H7 (cell line): Measurements from ENCODE around the gene AFF2. TPM values are rescaled to one million over a fixed set of nuclear protein-coding genes. Genes with fewer than 3 reads are reported as not detected.

Source experiments
- DNase-seq: peaks from one replicate; pipeline ENCODE4 v3.0.0; 2012
- H3K27me3 ChIP-seq: 2 replicates; pipeline ENCODE4 v1.6.0; 2011; ENCODE audit warnings: mild to moderate bottlenecking, low read length; ENCODE audit not compliant: control insufficient read depth, insufficient read depth
- H3K36me3 ChIP-seq: replicated peaks from 2 replicates; pipeline ENCODE4 v1.5.1; 2011; ENCODE audit warnings: low read length; ENCODE audit not compliant: control insufficient read depth, insufficient read depth
- H3K4me3 ChIP-seq: 2 replicates; pipeline ENCODE4 v1.5.1; 2011; ENCODE audit warnings: low read depth, mild to moderate bottlenecking, control low read depth, low read length, moderate library complexity; ENCODE audit not compliant: insufficient read depth
- total RNA-seq: library from RNA; depleted of rRNA; stranded (reverse); fragments of >200 nt; shearing (Covaris generic); gene quantifications from 2 replicates; pipeline ENCODE4 v1.2.3, GENCODE V29; 2014; rRNA removed

The AFF2 gene
- 14.6 TPM in 2 replicates for total RNA-seq

- Histone ChIP-seq H3K4me3 (peak within 1 kb of the TSS; percentile 65), H3K36me3 (no peaks in the 10 kb centered on the region), H3K27me3 (peaks cover 28% of the 10 kb centered on the region)
- DNase-seq = peak; percentile 62
Measured at GRCh38 chrX:148500423-148501385, at the start of gene AFF2. TSS of gene AFF2 (plus strand) at chrX:148500617. CDS start at chrX:148501098, 481 bp downstream.

DNA sequence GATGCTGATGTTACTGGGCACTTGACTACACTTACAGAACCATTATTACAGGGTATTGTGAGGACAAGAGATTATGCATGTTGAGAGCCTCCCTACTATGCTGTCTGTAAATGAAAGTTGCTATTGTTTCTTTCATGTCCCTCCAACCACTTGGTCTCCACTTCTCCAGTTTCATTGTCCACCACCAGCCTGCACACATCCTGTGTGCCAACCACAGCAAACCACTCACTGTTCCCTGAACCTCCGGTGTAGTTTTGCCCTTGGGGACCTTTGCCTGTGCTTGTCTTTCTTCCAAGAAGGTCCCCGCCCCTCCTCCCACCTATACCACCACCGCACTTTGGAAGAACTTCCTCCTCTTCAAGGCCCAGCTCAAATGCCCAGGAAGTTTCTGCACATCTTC lies 43.1 kb upstream of the AFF2 start:
- no peak for DNase-seq

GRCh38 chrX:148459343-148459742 lies 41.1 kb upstream of the AFF2 start:
- no peaks in the 10 kb centered on the region for H3K36me3 ChIP-seq
- no peak overlapping the region for H3K4me3 ChIP-seq
- DNase-seq = no peak
- H3K27me3 ChIP-seq = no peaks in the 10 kb centered on the region

More for the DNA sequence above, 43.1 kb upstream of the AFF2 start:
- Histone ChIP-seq H3K36me3 (no peaks in the 10 kb centered on the region), H3K27me3 (no peaks in the 10 kb centered on the region), H3K4me3 (no peak overlapping the region)

GRCh38 chrX:148466292-148466691 lies 34.1 kb upstream of the AFF2 start:
- Histone ChIP-seq H3K4me3 (no peak overlapping the region), H3K27me3 (no peaks in the 10 kb centered on the region)
- no peak for DNase-seq

GRCh38 chrX:148470324-148470723 lies 30.1 kb upstream of the AFF2 start:
- H3K4me3 ChIP-seq = no peak overlapping the region
- no peak for DNase-seq
- no peaks in the 10 kb centered on the region for H3K36me3 ChIP-seq
- no peaks in the 10 kb centered on the region for H3K27me3 ChIP-seq

More at GRCh38 chrX:148466292-148466691, 34.1 kb upstream of the AFF2 start:
- no peaks in the 10 kb centered on the region for H3K36me3 ChIP-seq

DNA sequence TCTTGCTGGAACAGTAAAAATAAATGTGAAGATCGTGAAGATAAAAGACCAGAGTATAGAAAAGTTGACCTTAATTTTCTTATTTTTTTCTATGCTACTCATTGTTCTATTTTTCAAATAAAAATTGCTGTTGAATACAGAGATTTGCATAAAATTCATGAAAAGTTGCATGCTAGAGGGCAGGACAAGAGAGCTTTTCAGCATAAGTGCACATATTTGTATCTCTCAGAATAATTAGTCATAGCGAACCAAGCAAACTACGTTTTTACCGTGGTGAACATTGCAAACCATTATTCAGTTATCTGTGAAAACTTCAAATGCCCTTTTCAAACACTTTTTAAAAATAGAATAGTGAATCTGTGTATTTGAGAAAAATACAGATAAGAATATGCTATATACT lies 26.4 kb upstream of the AFF2 start:
- Histone ChIP-seq H3K36me3 (no peaks in the 10 kb centered on the region), H3K27me3 (no peaks in the 10 kb centered on the region), H3K4me3 (no peak overlapping the region)
- no peak for DNase-seq

DNA sequence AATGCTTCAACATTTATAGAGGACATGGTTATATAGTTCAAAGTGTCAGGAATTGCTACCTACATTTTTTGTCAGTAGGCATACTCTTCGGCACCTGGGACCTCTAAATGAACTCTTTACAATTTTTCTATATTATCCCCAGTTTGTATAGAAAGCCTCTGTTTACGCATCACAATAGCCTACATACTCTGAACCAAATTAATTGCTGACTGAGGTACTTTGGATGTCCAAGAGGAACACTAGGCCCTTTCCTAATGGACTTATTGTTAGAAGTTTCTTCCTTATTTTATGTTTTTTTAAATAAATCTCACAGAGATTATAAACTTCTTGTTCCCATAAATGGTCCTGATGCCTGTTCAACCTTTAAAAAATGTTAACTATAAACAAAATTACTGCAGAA lies 8.4 kb upstream of the AFF2 start:
- DNase-seq = no peak

GRCh38 chrX:148495176-148495575 lies 5.2 kb upstream of the AFF2 start:
- H3K27me3 ChIP-seq = peaks cover 11% of the 10 kb centered on the region
- no peaks in the 10 kb centered on the region for H3K36me3 ChIP-seq
- no peak overlapping the region for H3K4me3 ChIP-seq
- no peak for DNase-seq

More for the DNA sequence above, 8.4 kb upstream of the AFF2 start:
- Histone ChIP-seq H3K36me3 (no peaks in the 10 kb centered on the region), H3K27me3 (no peaks in the 10 kb centered on the region), H3K4me3 (no peak overlapping the region)

GRCh38 chrX:148498067-148498466 lies 2.4 kb upstream of the AFF2 start:
- H3K27me3 ChIP-seq = peaks cover 27% of the 10 kb centered on the region
- no peak overlapping the region for H3K4me3 ChIP-seq
- H3K36me3 ChIP-seq = no peaks in the 10 kb centered on the region
- no peak for DNase-seq

DNA sequence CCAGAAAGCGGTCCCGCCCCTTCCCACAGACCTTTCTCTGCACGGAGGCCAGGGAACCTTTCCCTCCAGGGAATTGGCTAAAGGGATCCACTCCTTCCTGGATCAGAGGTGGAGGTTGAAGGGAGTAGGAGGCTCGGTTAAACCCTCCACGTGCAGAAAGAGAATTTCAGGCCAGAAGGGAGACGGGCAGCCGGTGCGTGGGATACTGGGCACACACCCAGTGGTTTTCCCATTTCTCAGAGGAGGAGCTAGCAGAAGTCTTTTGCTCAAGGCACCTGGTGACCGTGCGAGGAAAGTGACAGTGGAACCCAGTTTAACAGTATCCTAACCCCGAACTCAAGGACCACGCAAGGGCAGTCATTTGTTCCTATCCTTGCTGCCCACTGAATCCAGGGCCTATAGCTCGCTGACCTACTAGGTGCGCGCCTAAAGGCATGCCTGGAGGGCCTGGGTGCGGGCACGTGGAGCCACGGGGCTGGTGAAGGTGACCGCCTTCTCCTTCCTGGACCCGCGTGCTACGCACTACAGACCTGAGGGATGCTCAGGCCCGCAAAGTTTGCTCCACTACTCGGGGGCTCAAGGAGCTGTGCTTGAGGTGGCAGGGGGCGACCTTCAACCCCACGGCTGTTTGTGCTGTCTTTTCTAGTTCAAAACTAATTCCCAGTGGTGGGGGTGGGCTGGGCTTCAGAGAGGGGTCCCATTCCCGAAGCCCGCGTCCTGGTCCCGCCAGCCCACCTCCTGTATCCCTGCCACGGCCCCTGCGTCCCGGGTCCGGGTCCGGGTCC lies 587 bp upstream of the AFF2 start:
- Histone ChIP-seq H3K27me3 (peaks cover 28% of the 10 kb centered on the region), H3K36me3 (no peaks in the 10 kb centered on the region), H3K4me3 (peak overlapping the region; percentile 34)
- DNase-seq = no peak

GRCh38 chrX:148501386-148502066 lies 1.1 kb downstream of the AFF2 start:
- peak overlapping the region; percentile 65 for H3K4me3 ChIP-seq
- peak; percentile 70 for DNase-seq
- no peaks in the 10 kb centered on the region for H3K36me3 ChIP-seq
- peaks cover 28% of the 10 kb centered on the region for H3K27me3 ChIP-seq

DNA sequence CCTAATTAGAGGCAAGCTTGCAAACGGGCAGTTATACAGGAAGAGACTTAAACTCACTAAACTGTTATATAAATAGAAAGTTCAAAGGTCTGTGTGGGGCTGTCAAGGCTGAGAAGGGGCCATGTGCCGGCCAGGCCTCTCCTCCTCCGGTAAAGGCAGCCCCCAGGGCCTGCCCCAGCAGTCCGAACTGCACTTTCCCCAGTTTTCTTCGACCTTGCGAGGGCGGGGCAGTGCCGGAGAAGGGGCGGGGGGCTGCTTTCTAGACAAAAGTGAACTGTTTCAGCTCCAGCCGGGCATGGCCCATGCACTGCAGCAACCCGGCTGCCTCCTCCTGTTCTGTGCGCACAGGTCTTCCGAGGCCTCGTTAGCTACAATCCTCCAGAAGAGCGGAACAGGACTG lies 4.1 kb downstream of the AFF2 start:
- peak; percentile 34 for DNase-seq
- Histone ChIP-seq H3K36me3 (no peaks in the 10 kb centered on the region), H3K4me3 (no peak overlapping the region), H3K27me3 (peaks cover 25% of the 10 kb centered on the region)

GRCh38 chrX:148507418-148507817 lies 7.0 kb downstream of the AFF2 start:
- Histone ChIP-seq H3K27me3 (peaks cover 4% of the 10 kb centered on the region), H3K36me3 (no peaks in the 10 kb centered on the region)
- DNase-seq = no peak

GRCh38 chrX:148512453-148512852 lies 12.0 kb downstream of the AFF2 start:
- DNase-seq = no peak
- H3K27me3 ChIP-seq = no peaks in the 10 kb centered on the region
- no peak overlapping the region for H3K4me3 ChIP-seq
- no peaks in the 10 kb centered on the region for H3K36me3 ChIP-seq

More at GRCh38 chrX:148507418-148507817, 7.0 kb downstream of the AFF2 start:
- H3K4me3 ChIP-seq = no peak overlapping the region
